GM19043 (cell line): ENCODE data around the gene RTP5.

Experiments
- ATAC-seq: cut with Tn5 transposase; IDR thresholded peaks from one replicate; pipeline ENCODE4 v1.9.1; 2021; ENCODE audit warnings: low read depth; ENCODE audit not compliant: unreplicated experiment

Gene RTP5

GRCh38 chr2:241885946-241886643 lies 16.6 kb downstream of the RTP5 start:
- ATAC-seq: no peak

- no peak for ATAC-seq
Observed at GRCh38 chr2:241886840-241887447, 17.4 kb downstream of the RTP5 start.

GRCh38 chr2:241887806-241888522 lies 18.4 kb downstream of the RTP5 start:
- ATAC-seq: no peak

GRCh38 chr2:241888641-241889040 lies 19.1 kb downstream of the RTP5 start:
- ATAC-seq: no peak

GRCh38 chr2:241890524-241891235 lies 21.2 kb downstream of the RTP5 start:
- ATAC-seq: no peak

- ATAC-seq: no peak
Observed at GRCh38 chr2:241891315-241891987, 21.9 kb downstream of the RTP5 start.

GRCh38 chr2:241891988-241892298 lies 22.4 kb downstream of the RTP5 start:
- ATAC-seq: no peak

- no peak for ATAC-seq
Observed at GRCh38 chr2:241892299-241893137, 23.0 kb downstream of the RTP5 start.

- ATAC-seq: no peak
Observed at GRCh38 chr2:241893265-241893664, 23.7 kb downstream of the RTP5 start.

- ATAC-seq: no peak
Observed at GRCh38 chr2:241894056-241894641, 24.6 kb downstream of the RTP5 start.

- no peak for ATAC-seq
Observed at GRCh38 chr2:241894681-241895426, 25.3 kb downstream of the RTP5 start.

- no peak for ATAC-seq
Observed at GRCh38 chr2:241895427-241895711, 25.8 kb downstream of the RTP5 start.

- no peak for ATAC-seq
Observed at GRCh38 chr2:241895712-241896641, 26.4 kb downstream of the RTP5 start.

GRCh38 chr2:241896746-241897201 lies 27.2 kb downstream of the RTP5 start:
- no peak for ATAC-seq

GRCh38 chr2:241897231-241897916 lies 27.8 kb downstream of the RTP5 start:
- no peak for ATAC-seq

GRCh38 chr2:241898463-241899270 lies 29.1 kb downstream of the RTP5 start:
- no peak for ATAC-seq
